ENCODE data around the gene PARP3. TPM values are rescaled to one million over a fixed set of nuclear protein-coding genes. Genes with fewer than 3 reads are reported as not detected.

Gene PARP3
- total RNA-seq, 1 donor = 6.2 TPM

GRCh38 chr3:51929420-51930003, 12.7 kb upstream of the PARP3 start:
- no peaks in the 10 kb centered on the region for H3K4me1 ChIP-seq (ENCODE audit: insufficient read depth, low read length)
- H3K4me3 ChIP-seq (ENCODE audit: low read length) = no peak overlapping the region

GRCh38 chr3:51930439-51930838, 11.7 kb upstream of the PARP3 start:
- no peak overlapping the region for H3K4me3 ChIP-seq (ENCODE audit: low read length)

More at GRCh38 chr3:51929420-51930003, 12.7 kb upstream of the PARP3 start:
- no peaks in the 10 kb centered on the region for H3K27me3 ChIP-seq (ENCODE audit: insufficient read depth, low read length)
- H3K9me3 ChIP-seq (ENCODE audit: low read depth, low read length) = no peaks in the 10 kb centered on the region

GRCh38 chr3:51931756-51932155, 10.4 kb upstream of the PARP3 start:
- no peaks in the 10 kb centered on the region for H3K27me3 ChIP-seq (ENCODE audit: insufficient read depth, low read length)
- H3K4me3 ChIP-seq (ENCODE audit: low read length) = no peak overlapping the region
- H3K9me3 ChIP-seq (ENCODE audit: low read depth, low read length) = no peaks in the 10 kb centered on the region
- H3K4me1 ChIP-seq (ENCODE audit: insufficient read depth, low read length) = no peaks in the 10 kb centered on the region

More at GRCh38 chr3:51930439-51930838, 11.7 kb upstream of the PARP3 start:
- no peaks in the 10 kb centered on the region for H3K27me3 ChIP-seq (ENCODE audit: insufficient read depth, low read length)
- no peaks in the 10 kb centered on the region for H3K4me1 ChIP-seq (ENCODE audit: insufficient read depth, low read length)
- no peaks in the 10 kb centered on the region for H3K9me3 ChIP-seq (ENCODE audit: low read depth, low read length)

GRCh38 chr3:51932471-51933370, 9.4 kb upstream of the PARP3 start:
- H3K27me3 ChIP-seq (ENCODE audit: insufficient read depth, low read length) = no peaks in the 10 kb centered on the region
- H3K4me3 ChIP-seq (ENCODE audit: low read length) = no peak overlapping the region
- H3K4me1 ChIP-seq (ENCODE audit: insufficient read depth, low read length) = no peaks in the 10 kb centered on the region
- H3K9me3 ChIP-seq (ENCODE audit: low read depth, low read length) = no peaks in the 10 kb centered on the region

- H3K9me3 ChIP-seq (ENCODE audit: low read depth, low read length) = no peaks in the 10 kb centered on the region
These were observed 8.6 kb upstream of the PARP3 start for GRCh38 chr3:51933471-51934138.

GRCh38 chr3:51934139-51934850, 7.9 kb upstream of the PARP3 start:
- no peak overlapping the region for H3K4me3 ChIP-seq (ENCODE audit: low read length)
- no peaks in the 10 kb centered on the region for H3K27me3 ChIP-seq (ENCODE audit: insufficient read depth, low read length)
- no peaks in the 10 kb centered on the region for H3K9me3 ChIP-seq (ENCODE audit: low read depth, low read length)
- no peaks in the 10 kb centered on the region for H3K4me1 ChIP-seq (ENCODE audit: insufficient read depth, low read length)

More at GRCh38 chr3:51933471-51934138, 8.6 kb upstream of the PARP3 start:
- Histone ChIP-seq H3K4me1 (ENCODE audit: insufficient read depth, low read length) (no peaks in the 10 kb centered on the region), H3K27me3 (ENCODE audit: insufficient read depth, low read length) (no peaks in the 10 kb centered on the region), H3K4me3 (ENCODE audit: low read length) (no peak overlapping the region)

- no peaks in the 10 kb centered on the region for H3K27me3 ChIP-seq (ENCODE audit: insufficient read depth, low read length)
- peaks cover under 1% of the 10 kb centered on the region for H3K4me1 ChIP-seq (ENCODE audit: insufficient read depth, low read length)
- no peaks in the 10 kb centered on the region for H3K9me3 ChIP-seq (ENCODE audit: low read depth, low read length)
These were observed 6.9 kb upstream of the PARP3 start for GRCh38 chr3:51934991-51935885.

GRCh38 chr3:51935886-51936755, 6.0 kb upstream of the PARP3 start:
- H3K4me3 ChIP-seq (ENCODE audit: low read length) = no peak overlapping the region
- no peaks in the 10 kb centered on the region for H3K9me3 ChIP-seq (ENCODE audit: low read depth, low read length)
- H3K27me3 ChIP-seq (ENCODE audit: insufficient read depth, low read length) = no peaks in the 10 kb centered on the region
- peaks cover 9% of the 10 kb centered on the region for H3K4me1 ChIP-seq (ENCODE audit: insufficient read depth, low read length)

More at GRCh38 chr3:51934991-51935885, 6.9 kb upstream of the PARP3 start:
- no peak overlapping the region for H3K4me3 ChIP-seq (ENCODE audit: low read length)

- H3K4me3 ChIP-seq (ENCODE audit: low read length) = no peak overlapping the region
- no peaks in the 10 kb centered on the region for H3K9me3 ChIP-seq (ENCODE audit: low read depth, low read length)
- H3K4me1 ChIP-seq (ENCODE audit: insufficient read depth, low read length) = peaks cover 15% of the 10 kb centered on the region
- H3K27me3 ChIP-seq (ENCODE audit: insufficient read depth, low read length) = no peaks in the 10 kb centered on the region
These were observed 5.1 kb upstream of the PARP3 start for GRCh38 chr3:51937014-51937413.

- H3K4me1 ChIP-seq (ENCODE audit: insufficient read depth, low read length) = peaks cover 22% of the 10 kb centered on the region
- H3K27me3 ChIP-seq (ENCODE audit: insufficient read depth, low read length) = no peaks in the 10 kb centered on the region
- no peaks in the 10 kb centered on the region for H3K9me3 ChIP-seq (ENCODE audit: low read depth, low read length)
- no peak overlapping the region for H3K4me3 ChIP-seq (ENCODE audit: low read length)
These were observed 4.3 kb upstream of the PARP3 start for GRCh38 chr3:51937611-51938450.

- Histone ChIP-seq H3K9me3 (ENCODE audit: low read depth, low read length) (no peaks in the 10 kb centered on the region), H3K27me3 (ENCODE audit: insufficient read depth, low read length) (no peaks in the 10 kb centered on the region), H3K4me1 (ENCODE audit: insufficient read depth, low read length) (peaks cover 27% of the 10 kb centered on the region)
These were observed 3.3 kb upstream of the PARP3 start for GRCh38 chr3:51938780-51939425.

More at GRCh38 chr3:51938780-51939425, 3.3 kb upstream of the PARP3 start:
- H3K4me3 ChIP-seq (ENCODE audit: low read length) = no peak overlapping the region
